SK-N-MC (cell line): Measurements from ENCODE around the gene COQ3.

Experiments used
- DNase-seq: peaks from one replicate; pipeline ENCODE4 v3.0.0-alpha.2; 2011; ENCODE audit warnings: low read depth, low spot score
- H3K27ac ChIP-seq: fragments of 200-600 bp; sonication (generic); 2 replicates; pipeline ENCODE4 v1.5.1; 2016; ENCODE audit warnings: mixed run types
- H3K36me3 ChIP-seq: fragments of 200-600 bp; sonication (generic); 2 replicates; pipeline ENCODE4 v1.6.1; 2017; ENCODE audit warnings: antibody characterized with exemption, low read length, mixed read lengths; ENCODE audit not compliant: insufficient read depth
- H3K4me3 ChIP-seq: fragments of 200-600 bp; sonication (generic); 2 replicates; pipeline ENCODE4 v1.5.1; 2016
- H3K9ac ChIP-seq: fragments of 200-600 bp; sonication (generic); 2 replicates; pipeline ENCODE4 v1.8.0; 2017; ENCODE audit warnings: mixed run types, mixed read lengths; ENCODE audit not compliant: insufficient read length
- H3K9me3 ChIP-seq: fragments of 200-600 bp; sonication (generic); 2 replicates; pipeline ENCODE4 v1.6.1; 2017; ENCODE audit warnings: low read depth, mild to moderate bottlenecking, antibody characterized with exemption, low read length, moderate library complexity, mixed read lengths
- EZH2 ChIP-seq: fragments of 200-600 bp; sonication (generic); IDR thresholded peaks from one replicate; pipeline ENCODE4 v1.6.1; 2017; ENCODE audit warnings: antibody characterized with exemption
- FOXP2 ChIP-seq: optimal IDR thresholded peaks from 2 replicates; pipeline ENCODE3; 2011; ENCODE audit warnings: mild to moderate bottlenecking, moderate library complexity; ENCODE audit not compliant: insufficient read depth; ENCODE audit errors: extremely low read length, control extremely low read depth
- POLR2AphosphoS5 ChIP-seq: IDR thresholded peaks from 2 replicates; pipeline ENCODE4 v1.6.1; 2012; ENCODE audit warnings: mild to moderate bottlenecking, low read depth, low read length, borderline replicate concordance

The COQ3 gene

GRCh38 chr6:99362678-99363268, 31.2 kb downstream of the COQ3 start:
- DNase-seq: no peak
- Histone ChIP-seq H3K36me3 (no peaks in the 10 kb centered on the region), H3K27ac (no peak overlapping the region), H3K4me3 (no peak overlapping the region), H3K9ac (no peak overlapping the region), H3K9me3 (no peaks in the 10 kb centered on the region)
- TF ChIP-seq EZH2 (no peak), POLR2AphosphoS5 (no peak), FOXP2 (no peak)

- Histone ChIP-seq H3K4me3 (no peak overlapping the region), H3K9ac (no peak overlapping the region), H3K36me3 (no peaks in the 10 kb centered on the region), H3K9me3 (no peaks in the 10 kb centered on the region), H3K27ac (no peak overlapping the region)
- TF ChIP-seq FOXP2 (no peak), POLR2AphosphoS5 (no peak)
- no peak for DNase-seq
Observed at GRCh38 chr6:99359800-99360199, 34.2 kb downstream of the COQ3 start.

- H3K27ac ChIP-seq: no peak overlapping the region
- no peak overlapping the region for H3K4me3 ChIP-seq
- DNase-seq: no peak
- no peaks in the 10 kb centered on the region for H3K36me3 ChIP-seq
- TF ChIP-seq FOXP2 (no peak), POLR2AphosphoS5 (no peak), EZH2 (no peak)
- H3K9ac ChIP-seq: no peak overlapping the region
- H3K9me3 ChIP-seq: no peaks in the 10 kb centered on the region
Observed at GRCh38 chr6:99356641-99357040, 37.4 kb downstream of the COQ3 start.

GRCh38 chr6:99354983-99355382, 39.0 kb downstream of the COQ3 start:
- TF ChIP-seq POLR2AphosphoS5: no peak
- no peak for TF ChIP-seq FOXP2
- no peak for TF ChIP-seq EZH2
- Histone ChIP-seq H3K36me3 (no peaks in the 10 kb centered on the region), H3K27ac (no peak overlapping the region), H3K9me3 (no peaks in the 10 kb centered on the region), H3K9ac (no peak overlapping the region), H3K4me3 (no peak overlapping the region)
- DNase-seq: no peak

GRCh38 chr6:99353126-99353525, 40.9 kb downstream of the COQ3 start:
- no peak for DNase-seq
- Histone ChIP-seq H3K4me3 (no peak overlapping the region), H3K9me3 (no peaks in the 10 kb centered on the region), H3K27ac (no peak overlapping the region), H3K9ac (no peak overlapping the region), H3K36me3 (no peaks in the 10 kb centered on the region)
- TF ChIP-seq FOXP2: no peak
- no peak for TF ChIP-seq POLR2AphosphoS5
- no peak for TF ChIP-seq EZH2

- TF ChIP-seq EZH2: no peak
- no peak for TF ChIP-seq FOXP2
- no peak for TF ChIP-seq POLR2AphosphoS5
- no peak for DNase-seq
- no peaks in the 10 kb centered on the region for H3K9me3 ChIP-seq
- H3K27ac ChIP-seq: no peak overlapping the region
- H3K4me3 ChIP-seq: no peak overlapping the region
- no peaks in the 10 kb centered on the region for H3K36me3 ChIP-seq
- no peak overlapping the region for H3K9ac ChIP-seq
Observed at GRCh38 chr6:99350573-99350972, 43.4 kb downstream of the COQ3 start.

- H3K4me3 ChIP-seq: peak within 1 kb of the TSS; percentile 87
- no peak within 1 kb of the TSS for H3K27ac ChIP-seq
- no peaks in the 10 kb centered on the region for H3K36me3 ChIP-seq
- H3K9me3 ChIP-seq: no peaks in the 10 kb centered on the region
- H3K9ac ChIP-seq: peak within 1 kb of the TSS; percentile 77
- no peak for DNase-seq
- TF ChIP-seq POLR2AphosphoS5 (peak; percentile 8; the same call in 1 of the 2 replicates), FOXP2 (no peak)
Observed at GRCh38 chr6:99349171-99350141, 44.5 kb downstream of the COQ3 start, which contains the start of gene FAXC. Gene FAXC, minus strand, starts transcription at chr6:99349674. Its CDS starts 302 bp downstream, at chr6:99349372.
